Stimulated activated CD8-positive, alpha-beta memory T cell treated with anti-CD3 and anti-CD28 coated beads, Interleukin-2, amount 100 ng/mL, for 1 hour (primary cell): ENCODE measurements around the gene SPATA20.

ENCODE experiments used
- DNase-seq, 2 donors: peaks; one replicate each; pipeline ENCODE4 v3.0.0-alpha.2; 2020; ENCODE audit warnings: low read depth in 2 of 2

The SPATA20 gene

DNA sequence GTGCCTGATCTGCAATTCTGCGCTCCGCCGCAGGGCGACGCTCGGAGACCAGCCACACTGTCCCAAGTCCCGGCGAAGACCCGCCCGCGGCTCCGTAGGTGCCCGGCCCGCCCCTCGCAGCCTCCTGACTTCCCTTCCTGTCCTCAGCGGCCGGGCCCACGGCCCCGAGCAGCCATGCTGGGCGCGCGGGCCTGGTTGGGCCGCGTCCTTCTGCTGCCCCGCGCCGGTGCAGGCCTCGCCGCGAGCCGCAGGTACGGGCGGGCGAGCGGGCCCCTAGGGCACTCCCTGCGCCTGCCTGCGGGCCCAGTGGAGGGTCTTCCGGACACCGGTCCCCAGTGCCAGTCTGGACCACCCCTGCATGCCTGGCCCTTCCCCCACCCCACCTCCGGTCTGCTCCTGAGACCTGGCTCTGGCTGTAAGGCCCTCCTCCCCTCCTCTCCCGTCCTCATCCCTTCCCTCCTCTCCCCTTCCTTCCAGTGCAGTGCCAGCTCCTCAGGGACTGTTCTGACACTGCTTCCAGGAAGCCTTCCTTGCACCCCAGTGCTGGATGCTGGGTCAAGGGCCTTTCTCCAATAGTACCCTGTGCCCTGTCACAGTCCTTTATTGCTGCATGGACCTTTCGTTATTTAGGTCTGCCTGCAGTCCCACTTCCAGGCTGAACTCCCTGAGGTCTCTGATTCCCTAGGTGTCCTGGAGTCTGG lies at the start of gene SPATA20:
Gene SPATA20 (plus strand): TSS at position 140 of the 701 bp plus-strand sequence. CDS start 35 bp downstream, at position 175.
- peak; percentile 64 to 71 for DNase-seq

DNA sequence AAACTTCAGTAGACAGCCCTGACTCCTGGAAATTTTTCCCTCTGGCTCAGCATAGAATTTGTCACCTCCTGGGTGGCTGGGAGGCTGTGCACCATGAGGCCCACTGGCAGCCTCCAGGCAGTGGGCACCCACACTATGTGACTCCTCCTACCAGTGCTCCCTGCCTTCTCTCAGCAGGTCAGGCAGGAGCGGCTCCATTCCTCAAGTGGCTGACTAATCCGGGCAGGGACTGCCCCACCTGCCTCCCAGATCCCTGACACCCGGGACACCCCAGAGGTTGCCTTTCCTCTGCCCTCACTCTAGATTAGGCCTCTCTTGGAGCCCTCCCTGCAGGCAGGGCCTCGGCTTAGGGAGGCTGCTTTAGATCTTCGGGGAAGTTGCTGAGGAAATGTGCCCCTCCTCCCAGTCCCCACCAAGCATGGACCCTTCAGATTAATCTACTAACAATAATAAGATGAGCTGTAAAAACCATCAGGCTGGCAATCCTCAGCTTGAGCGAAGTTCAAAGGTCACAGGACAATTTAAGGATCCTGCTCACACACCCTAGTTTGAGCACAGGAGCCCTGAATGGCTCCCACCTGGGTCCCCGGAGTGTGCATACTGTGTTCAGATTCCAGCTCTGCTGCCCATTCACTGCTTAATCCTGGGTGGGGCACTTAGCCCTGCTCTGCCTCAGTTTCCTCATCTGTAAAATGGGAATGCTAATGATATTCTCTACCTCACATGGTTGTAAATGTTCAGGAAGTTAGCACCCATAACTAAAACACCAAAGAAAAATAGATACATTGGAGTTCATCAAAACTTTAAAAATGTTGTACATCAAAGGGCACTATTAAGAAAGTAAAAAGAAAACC lies 48.7 kb upstream of the SPATA20 start:
- no peak for DNase-seq

DNA sequence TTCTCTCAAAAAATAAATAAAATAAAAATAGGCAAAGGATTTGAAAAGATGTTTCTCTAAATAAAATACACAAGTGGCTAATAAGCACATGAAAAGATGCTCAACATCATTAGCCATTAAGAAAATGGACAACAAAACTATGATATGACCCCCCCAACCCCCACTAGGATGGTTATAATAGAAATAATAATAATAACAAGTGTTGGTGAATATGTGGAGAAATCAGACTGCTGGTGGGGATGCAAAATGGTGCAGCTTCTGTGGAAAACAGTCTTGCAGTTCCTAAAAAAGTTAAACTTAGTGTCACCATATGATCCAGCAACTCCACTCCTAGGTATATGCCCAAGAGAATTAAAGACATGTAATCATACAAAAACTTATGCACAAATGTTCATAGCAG lies 47.7 kb upstream of the SPATA20 start:
- no peak for DNase-seq

DNA sequence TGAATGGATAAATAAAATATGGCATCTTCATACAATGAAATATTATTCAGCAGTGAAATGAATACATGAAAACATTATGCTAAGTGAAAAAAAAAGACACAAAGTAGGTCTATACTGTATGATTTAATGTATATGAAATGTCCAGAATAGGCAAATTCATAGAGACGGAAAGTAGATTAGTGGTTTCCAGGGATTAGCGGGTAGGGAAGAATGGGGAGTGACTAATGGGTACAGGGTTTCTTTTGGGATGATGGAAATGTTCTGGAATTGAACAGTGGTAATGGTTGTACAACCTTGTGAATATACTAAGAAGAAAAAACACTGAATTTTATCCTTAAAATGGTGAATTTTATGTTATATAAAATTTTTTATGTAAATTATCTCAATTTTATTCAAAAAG lies 47.3 kb upstream of the SPATA20 start:
- DNase-seq = no peak

DNA sequence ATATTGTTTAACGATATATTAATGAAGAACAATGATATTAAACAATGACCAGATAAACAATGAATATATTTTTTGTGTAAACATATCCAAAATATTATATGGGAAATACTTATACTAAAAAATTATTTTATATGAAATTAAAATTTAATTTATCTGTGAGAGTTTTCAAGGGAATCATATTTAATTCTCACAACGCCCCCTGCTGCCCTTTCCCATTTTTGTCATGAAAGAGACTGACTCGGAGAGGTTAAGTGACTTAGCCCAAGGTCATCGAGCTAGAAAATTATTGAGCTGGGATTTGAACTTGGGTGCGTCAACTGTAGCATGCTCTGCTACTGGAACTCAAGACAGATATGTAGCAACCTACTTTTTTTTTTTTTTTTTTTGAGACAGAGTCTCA lies 45.9 kb upstream of the SPATA20 start:
- no peak for DNase-seq

DNA sequence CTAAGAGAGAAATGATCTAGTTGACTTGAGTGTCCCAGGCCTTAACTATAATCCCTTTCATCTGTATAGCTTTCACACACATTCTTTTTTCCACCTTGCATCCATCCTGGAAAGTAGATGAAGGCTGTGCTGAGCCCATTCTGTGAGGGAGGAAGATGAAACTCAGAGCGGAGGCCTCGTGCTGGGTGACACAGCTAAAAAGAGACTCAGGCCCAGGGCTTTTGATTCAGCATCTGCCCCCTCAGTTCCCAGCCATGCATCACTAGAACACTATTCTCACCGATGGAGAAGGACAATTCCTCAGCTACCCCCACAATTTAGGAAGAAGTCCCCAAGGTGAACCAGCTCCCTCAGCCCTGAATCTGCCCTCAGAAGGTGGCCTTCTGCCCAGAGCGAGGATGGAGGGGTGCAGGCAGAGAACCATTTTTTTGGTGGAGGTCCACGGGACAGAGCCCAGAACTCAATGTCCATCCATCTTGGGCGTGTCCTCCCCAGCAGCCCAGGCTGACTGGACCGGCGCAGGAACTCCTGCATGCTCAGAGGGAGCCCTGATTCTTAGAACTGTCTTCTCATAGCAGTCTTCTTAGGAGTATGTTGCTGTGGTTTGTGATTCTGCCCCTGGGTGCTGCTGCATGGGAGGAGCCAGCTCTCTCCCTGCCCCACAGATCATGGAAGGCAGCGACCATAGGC lies 44.5 kb upstream of the SPATA20 start:
- no peak for DNase-seq

DNA sequence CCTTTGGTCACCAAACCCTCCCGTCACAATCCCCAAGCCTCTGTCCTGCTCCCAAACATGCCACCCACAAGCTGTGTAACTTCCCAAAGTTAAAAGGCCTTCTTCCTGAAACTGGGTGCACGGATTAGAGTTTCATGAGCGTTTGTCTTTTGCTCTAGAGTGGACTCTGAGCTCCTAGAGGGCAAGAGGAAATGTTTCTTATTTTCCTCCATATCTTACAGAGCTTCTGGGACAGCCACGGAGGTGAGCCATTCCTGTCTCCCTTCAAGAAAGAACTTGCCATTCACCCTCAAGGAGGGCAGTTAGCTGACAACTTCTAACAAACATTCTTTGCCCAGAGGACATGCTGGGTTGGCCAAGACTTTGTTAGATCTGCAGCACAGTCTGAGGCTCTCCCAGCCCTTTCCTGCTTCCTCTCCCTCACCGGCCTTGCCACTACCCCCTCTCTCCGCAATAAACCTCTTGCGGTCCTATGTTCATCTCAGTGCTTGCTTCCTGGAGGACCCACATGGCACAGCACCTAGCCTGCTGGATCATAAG lies 41.3 kb upstream of the SPATA20 start:
- DNase-seq = no peak

DNA sequence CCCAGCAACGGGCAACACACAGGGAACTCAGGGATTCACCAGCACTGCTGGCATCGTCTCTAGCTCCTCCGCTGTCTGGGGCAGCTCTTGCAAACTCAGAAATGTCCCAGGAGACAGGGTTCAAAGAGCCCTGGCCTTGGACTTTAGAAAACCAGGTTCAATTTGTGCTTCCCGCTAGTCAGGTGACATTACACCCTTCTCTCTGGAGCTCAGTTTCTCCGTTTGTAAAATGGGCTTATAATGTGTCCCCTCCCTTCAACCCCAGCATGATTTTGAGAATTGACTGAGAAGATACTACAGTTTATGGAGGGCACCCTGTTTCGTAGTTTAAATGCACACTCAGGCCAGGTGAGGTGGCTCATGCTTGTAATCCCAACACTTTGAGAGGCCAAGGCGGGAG lies 40.7 kb upstream of the SPATA20 start:
- DNase-seq = no peak

DNA sequence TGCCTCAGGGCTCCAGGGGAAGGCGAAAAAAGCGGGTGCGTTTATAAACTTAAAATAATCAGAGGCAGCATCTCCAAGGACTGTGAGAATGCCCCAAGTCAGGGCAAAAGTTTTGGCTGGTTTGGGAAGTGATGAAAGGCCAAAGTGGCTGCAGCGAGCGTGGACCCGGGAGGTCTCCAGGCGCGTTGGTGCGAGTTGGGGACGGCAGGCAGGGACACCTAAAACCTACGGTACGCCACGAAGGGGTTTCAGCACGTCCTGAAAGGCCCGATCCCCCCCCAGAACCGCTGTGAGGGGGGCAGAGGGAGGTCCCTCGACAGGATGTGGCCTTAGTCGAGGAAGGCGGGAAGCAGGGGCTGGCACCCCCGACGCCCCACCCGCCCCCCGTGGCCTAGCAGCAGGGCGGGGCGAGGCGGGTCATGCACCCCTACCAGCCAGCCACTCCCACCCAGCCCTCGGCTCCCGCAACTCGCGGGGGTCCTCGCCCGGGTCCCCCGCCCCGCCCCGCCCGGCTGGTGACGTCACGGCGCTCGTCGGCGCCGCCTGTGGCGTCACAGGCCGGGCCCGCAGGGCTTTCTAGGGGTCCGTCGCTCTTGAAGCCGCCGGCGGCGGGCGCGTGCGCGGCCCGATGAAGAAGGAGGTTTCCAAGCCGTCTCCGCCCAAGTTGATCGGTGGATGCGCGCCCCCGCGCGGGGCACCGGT lies 39.0 kb upstream of the SPATA20 start, which contains the start of gene MYCBPAP:
Gene MYCBPAP (plus strand): TSS at position 569 of the 702 bp plus-strand sequence. CDS start 236 bp downstream, outside the sequence.
- peak; percentile 34 to 69 for DNase-seq

DNA sequence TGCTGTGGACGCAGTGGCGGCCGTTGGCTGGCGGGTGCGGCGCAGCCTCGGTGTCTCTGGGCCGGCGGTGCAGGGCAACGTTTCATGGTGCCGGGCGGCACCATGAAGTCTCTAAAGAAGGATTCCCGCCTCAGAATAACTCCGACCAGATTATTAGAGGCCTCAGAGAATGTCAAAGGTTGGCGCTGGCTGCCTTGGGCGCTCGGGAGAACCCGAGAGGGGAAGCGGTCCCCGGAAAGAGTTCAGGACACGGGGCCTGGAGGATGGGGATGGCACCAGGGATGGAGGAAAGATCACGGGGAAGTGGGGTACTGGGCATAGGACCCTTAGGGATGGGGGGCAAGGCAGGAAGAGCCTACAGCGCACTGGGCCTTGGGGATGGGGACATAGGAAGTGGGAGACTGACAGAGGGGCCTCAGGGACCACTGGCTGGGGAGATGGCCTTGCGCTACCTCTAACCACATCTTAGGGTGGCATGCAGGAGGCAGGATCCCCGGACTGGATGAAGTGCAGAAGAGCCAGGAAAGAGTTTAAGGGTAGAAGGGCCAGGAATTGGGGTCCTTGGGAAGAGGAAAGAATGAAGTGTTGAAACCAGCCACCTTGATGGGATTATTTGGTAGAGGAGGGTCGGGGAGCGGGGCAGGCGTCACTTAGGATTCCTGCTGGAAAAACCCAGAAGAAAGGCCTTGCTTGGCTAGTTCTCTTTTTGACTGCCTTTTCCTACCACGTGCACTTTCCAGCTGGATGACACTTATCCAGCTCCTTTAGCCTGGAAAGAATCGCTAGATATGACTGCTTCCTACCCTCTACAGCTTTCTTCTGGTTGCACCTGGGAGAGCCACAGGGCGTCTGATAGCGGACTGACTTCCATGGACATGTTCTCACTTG lies 38.2 kb upstream of the SPATA20 start:
- no peak for DNase-seq

DNA sequence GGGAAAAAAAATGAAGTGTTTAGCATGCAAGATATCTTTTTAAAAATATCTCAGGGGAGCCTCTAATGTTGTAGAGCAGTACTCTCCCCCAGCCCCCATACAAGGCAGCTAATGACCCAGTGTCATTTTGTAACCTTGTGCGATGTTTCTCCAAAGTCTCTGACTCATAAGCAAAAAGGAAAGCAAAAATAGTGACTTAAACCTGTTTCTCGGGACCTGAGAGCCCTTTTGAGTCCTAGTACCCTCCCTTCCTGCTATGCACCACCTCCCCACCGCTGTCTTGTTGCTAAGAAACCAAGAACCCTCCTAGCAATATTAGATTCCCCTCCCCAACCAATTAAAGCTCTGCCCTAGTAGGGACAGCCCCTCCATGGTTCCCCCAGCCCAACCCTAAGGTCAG lies 35.9 kb upstream of the SPATA20 start:
- DNase-seq = no peak

DNA sequence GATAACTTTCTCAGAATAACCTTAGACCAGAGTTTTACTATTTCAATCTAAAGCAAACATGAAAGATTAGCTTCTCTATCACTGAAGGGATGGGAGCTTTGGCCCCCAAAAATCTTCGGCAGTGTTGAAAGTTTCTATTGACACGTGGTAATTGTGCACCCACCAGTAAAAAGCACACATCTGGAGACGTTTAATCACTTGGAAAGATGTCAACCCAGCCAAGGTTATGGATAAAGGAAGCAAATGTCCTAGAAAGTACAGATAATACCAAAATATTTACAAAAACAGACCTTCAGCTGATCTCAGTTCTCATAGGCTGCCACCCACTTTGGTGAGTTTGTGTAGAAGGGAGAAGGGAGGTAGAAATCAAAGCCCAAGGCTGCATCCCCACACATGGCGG lies 33.5 kb upstream of the SPATA20 start:
- DNase-seq = no peak

DNA sequence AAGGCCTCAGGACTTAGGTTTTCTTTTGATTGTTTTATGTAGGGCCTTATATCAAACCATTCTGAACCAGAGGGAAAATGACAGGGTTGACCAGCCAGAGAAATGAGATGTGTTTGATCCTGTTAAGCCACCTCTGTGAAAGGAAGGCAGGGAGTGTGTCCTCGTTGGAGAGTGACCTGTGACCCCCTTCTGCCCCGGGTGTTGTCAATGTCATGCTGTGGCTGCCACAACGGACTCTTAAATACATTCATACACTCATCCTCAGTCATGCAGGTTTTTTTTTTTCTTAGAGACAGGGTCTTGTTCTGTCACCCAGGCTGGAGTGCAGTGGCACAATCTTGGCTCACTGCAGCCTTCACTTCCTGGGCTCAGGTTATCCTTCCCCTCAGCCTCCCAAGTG lies 32.6 kb upstream of the SPATA20 start:
- DNase-seq = no peak

DNA sequence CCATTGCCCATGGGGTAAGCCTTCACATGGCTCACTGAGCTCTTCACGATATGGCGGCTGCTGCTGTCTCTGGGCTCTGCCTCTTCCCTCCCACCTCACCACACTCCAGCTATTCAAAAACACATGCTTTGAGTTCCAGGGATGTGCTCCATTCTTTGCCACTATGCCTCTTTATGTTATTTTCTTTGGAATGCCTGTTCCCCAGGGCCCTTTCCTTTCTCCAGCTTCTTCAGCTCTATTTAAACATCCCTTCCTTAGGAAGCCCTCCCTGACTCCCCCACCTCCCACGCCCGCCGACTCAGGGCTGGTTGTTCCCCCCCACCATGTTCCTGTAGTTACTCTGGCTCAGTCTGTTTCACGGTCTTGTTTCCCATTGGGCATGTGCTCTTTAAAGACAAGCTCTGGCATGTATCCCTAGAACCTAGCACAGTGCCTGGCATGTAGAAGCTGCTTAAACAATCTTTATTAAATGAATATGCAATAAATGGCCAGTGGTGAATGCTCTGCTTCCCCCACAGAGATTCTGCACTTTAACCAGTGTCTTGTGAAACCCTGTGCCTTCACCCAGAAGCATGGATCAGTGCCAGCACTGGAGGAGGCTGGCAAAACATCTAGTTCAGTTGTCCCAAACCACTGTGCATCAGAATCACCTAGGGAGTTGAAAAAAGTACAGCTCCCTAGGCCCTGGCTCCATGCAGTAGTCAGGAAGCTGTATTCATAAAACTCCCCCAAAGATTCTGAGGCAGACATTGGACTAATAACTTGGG lies 31.9 kb upstream of the SPATA20 start:
- no peak for DNase-seq

DNA sequence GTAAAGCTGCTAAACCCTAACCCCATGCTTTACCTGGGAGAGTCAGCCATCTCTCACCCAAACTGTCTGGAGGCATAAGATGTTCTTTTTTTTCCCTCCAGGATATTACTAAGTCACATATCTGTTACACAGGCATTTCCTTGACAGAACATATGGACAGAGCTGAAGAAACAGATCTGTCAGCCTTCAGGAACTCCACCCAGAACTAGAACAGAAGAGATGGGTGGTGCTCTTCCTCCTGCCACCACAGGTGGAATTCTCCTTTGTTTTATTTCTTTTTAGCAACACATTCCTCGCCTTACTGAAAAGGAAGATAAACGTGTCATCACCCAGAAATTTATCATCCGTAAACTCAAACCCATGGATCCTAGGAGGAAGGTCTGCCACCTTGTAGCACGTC lies 30.0 kb upstream of the SPATA20 start:
- no peak for DNase-seq

DNA sequence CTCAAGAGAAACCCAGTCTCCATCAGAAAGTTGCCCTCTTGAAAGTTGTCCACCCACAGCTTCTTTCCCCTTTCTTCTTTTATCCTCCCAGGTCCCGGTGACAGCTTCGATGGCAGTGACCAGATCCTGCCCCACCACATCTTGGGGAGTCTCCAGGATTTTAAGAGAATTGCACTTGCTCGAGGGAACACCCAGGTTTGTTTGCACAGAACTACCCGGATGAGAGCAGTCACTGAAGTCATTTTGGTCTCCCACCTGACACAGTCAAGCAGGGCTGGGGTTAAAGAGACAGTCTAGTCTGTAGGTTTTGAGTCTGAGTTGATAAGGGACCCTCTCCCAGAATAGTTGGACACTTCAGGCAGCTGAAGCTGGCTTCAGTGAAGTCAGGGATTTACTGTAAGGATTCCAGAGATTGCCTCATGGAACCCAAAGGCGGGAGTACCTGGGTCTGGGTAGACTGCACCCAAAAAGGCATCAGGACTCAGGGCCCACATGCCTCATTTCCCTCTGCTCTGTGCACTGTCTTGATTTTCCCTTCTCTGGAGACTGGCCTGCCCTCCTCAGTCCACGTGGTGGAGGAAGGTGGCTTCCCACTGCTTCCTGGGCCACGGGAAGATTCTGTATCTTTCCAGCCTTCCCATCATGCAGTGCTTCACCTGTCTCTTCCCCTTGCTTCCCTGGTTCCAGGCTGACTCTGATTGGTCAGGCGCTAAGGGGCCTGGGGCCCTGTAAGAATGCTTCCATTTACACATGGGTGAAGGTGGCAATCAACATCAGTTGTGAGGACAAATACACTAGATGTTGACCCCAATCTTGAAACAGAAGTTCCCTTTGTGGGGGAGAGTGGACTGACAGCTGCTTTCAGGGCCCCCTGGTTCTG lies 29.2 kb upstream of the SPATA20 start:
- DNase-seq = no peak

DNA sequence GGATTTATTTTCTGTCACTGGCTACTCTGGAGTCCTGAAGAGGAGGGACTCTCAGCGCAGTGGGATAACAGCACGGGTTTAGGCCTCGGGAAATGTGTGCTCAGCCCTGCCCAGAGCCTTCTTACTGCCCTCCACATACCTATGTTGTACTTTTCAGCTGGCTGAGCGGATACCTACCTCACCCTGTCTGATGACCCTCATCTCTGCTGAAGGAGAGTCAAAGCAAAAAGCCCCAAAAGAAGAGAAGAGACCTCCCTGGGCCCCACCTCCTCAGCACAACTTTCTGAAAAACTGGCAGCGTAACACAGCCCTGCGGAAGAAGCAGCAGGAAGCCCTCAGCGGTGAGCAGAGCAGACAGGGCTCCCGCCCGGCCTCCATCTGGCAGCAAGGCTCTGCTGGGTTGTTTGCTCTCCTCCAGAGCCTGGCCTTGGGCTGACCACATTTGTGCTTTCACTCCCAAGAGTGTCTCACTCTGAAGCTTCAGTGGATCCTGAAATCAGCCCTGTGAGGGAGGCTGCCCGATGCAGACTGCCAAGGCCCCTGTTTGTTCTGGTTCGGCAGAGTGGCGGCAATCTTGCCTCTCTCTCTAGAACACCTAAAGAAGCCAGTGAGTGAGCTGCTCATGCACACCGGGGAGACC lies 28.5 kb upstream of the SPATA20 start:
- no peak for DNase-seq

DNA sequence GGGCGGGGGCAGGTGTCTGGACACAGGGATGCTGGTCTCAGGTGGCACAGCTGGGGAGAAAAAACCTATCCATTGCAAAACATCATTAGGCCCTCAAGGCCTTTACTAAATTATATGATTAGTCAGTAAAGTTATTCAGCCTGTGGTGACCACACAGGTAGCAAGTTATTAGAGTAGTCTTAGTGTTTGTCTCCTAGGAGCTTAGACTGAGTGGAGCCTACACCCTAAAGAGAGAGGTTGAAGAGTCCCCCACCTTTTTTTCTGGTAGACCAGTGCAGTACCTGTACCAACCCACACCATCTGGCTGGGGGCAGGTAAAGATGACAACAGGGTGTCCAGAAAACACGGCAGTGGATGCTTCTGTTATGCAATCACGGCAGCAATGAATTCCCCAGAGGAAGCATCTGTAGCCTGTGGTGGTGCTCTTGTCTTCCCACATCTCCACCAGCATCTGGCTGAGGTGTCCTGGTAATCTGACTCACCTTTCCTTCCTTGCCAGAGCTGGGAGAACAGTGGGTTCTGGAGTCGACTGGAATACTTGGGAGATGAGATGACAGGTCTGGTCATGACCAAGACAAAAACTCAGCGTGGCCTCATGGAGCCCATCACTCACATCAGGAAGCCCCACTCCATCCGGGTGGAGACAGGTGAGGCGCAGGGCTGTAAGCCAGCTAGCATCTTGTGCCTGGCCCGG lies 27.7 kb upstream of the SPATA20 start:
- DNase-seq = no peak
